DOHH2 (cell line): Measurements from ENCODE around the gene UBASH3A.

Experiments
- H3F3A ChIP-seq: fragments of 200-600 bp; sonication (generic), shearing (Covaris generic); 2 replicates; pipeline ENCODE4 v1.6.0; 2016; ENCODE audit warnings: antibody characterized with exemption, mild to moderate bottlenecking; ENCODE audit not compliant: control insufficient read depth, insufficient read depth
- H3K27ac ChIP-seq: fragments of 200-600 bp; sonication (generic); 2 replicates; pipeline ENCODE4 v1.5.1; 2014; ENCODE audit warnings: low read depth, mild to moderate bottlenecking, low read length, moderate library complexity
- H3K27me3 ChIP-seq: fragments of 200-600 bp; sonication (generic); 2 replicates; pipeline ENCODE4 v1.6.1; 2014; ENCODE audit warnings: mild to moderate bottlenecking, low read length, mixed read lengths; ENCODE audit not compliant: control insufficient read depth
- H3K36me3 ChIP-seq: fragments of 200-600 bp; sonication (generic); 2 replicates; pipeline ENCODE4 v1.6.1; 2014; ENCODE audit warnings: mild to moderate bottlenecking, low read length, moderate library complexity, mixed read lengths; ENCODE audit not compliant: control insufficient read depth
- H3K4me1 ChIP-seq: fragments of 200-600 bp; sonication (generic); 2 replicates; pipeline ENCODE4 v1.6.1; 2014; ENCODE audit warnings: mild to moderate bottlenecking, low read length, mixed read lengths; ENCODE audit not compliant: control insufficient read depth
- H3K4me2 ChIP-seq: fragments of 200-600 bp; sonication (generic); 2 replicates; pipeline ENCODE4 v1.6.0; 2014; ENCODE audit warnings: mild to moderate bottlenecking, low read length, moderate library complexity
- H3K4me3 ChIP-seq: fragments of 200-600 bp; sonication (generic); 2 replicates; pipeline ENCODE4 v1.5.1; 2014; ENCODE audit warnings: mild to moderate bottlenecking, low read length, mixed read lengths
- H3K79me2 ChIP-seq: fragments of 200-600 bp; sonication (generic); 2 replicates; pipeline ENCODE4 v1.6.1; 2014; ENCODE audit warnings: mild to moderate bottlenecking, low read length, mixed read lengths; ENCODE audit not compliant: control insufficient read depth
- H3K9me2 ChIP-seq: fragments of 200-600 bp; sonication (generic); replicated peaks from 2 replicates; pipeline ENCODE4 v1.6.1; 2014; ENCODE audit warnings: mild to moderate bottlenecking, low read length, mixed read lengths; ENCODE audit not compliant: control insufficient read depth
- H3K9me3 ChIP-seq: fragments of 200-600 bp; sonication (generic); 2 replicates; pipeline ENCODE4 v1.6.1; 2014; ENCODE audit warnings: antibody characterized with exemption, low read length, mixed read lengths; ENCODE audit not compliant: control insufficient read depth, insufficient read depth
- H4K20me1 ChIP-seq: fragments of 200-600 bp; sonication (generic); 2 replicates; pipeline ENCODE4 v1.6.0; 2014; ENCODE audit warnings: low read depth, mild to moderate bottlenecking, antibody characterized with exemption, low read length, moderate library complexity; ENCODE audit not compliant: control insufficient read depth, insufficient read depth
- EZH2phosphoT487 ChIP-seq: fragments of 200-600 bp; sonication (generic); IDR thresholded peaks from 2 replicates; pipeline ENCODE4 v1.6.1; 2017; ENCODE audit warnings: borderline replicate concordance, mild to moderate bottlenecking, antibody characterized with exemption, low read length, moderate library complexity, mixed read lengths
- TF ChIP-seq, protein P1 (sequence below): fragments of 200-600 bp; sonication (generic); IDR thresholded peaks from one replicate; pipeline ENCODE4 v1.5.1; 2014; ENCODE audit warnings: antibody characterized with exemption, mild to moderate bottlenecking, low read depth, low read length; ENCODE audit not compliant: poor library complexity, severe bottlenecking

Gene UBASH3A

DNA sequence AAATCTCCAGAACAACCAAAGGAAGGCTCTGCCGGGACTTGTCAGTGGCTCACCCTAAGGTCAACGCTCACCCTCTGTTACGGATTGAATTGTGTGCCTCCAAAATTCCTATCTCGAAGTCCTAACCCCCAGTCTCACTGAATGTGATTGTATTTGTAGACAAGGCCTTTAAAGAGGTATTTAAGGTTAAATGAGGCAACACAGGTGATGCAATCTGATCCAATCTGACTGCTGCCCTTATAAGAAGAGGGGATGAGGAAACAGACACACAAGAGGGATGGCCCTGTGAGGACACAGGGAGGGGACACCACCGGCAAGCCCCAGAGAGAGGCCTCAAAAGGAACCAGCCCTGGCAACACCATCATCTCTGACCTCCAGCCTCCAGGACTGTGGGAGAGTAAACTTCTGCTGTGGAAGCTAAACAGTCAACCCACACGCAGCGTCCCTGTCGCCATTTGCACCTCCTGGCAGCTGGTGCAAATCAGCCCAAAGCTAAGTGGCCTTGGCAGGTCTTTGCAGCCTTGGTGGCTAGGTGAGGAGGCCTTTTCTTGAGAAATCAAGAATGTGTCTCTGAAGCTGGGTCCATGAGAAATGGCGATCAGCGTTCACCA lies 24.2 kb downstream of the UBASH3A start:
- Histone ChIP-seq H3K9me2 (no peaks in the 10 kb centered on the region), H3F3A (no peaks in the 10 kb centered on the region), H3K4me1 (peaks cover 14% of the 10 kb centered on the region), H3K79me2 (no peaks in the 10 kb centered on the region), H3K27ac (no peak overlapping the region), H3K27me3 (peaks cover 40% of the 10 kb centered on the region), H4K20me1 (no peaks in the 10 kb centered on the region), H3K36me3 (no peaks in the 10 kb centered on the region), H3K4me2 (no peak overlapping the region), H3K4me3 (no peak overlapping the region), H3K9me3 (no peaks in the 10 kb centered on the region)
- no peak for TF ChIP-seq EZH2phosphoT487
- TF ChIP-seq, protein P1, sequence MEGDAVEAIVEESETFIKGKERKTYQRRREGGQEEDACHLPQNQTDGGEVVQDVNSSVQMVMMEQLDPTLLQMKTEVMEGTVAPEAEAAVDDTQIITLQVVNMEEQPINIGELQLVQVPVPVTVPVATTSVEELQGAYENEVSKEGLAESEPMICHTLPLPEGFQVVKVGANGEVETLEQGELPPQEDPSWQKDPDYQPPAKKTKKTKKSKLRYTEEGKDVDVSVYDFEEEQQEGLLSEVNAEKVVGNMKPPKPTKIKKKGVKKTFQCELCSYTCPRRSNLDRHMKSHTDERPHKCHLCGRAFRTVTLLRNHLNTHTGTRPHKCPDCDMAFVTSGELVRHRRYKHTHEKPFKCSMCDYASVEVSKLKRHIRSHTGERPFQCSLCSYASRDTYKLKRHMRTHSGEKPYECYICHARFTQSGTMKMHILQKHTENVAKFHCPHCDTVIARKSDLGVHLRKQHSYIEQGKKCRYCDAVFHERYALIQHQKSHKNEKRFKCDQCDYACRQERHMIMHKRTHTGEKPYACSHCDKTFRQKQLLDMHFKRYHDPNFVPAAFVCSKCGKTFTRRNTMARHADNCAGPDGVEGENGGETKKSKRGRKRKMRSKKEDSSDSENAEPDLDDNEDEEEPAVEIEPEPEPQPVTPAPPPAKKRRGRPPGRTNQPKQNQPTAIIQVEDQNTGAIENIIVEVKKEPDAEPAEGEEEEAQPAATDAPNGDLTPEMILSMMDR = no peak

DNA sequence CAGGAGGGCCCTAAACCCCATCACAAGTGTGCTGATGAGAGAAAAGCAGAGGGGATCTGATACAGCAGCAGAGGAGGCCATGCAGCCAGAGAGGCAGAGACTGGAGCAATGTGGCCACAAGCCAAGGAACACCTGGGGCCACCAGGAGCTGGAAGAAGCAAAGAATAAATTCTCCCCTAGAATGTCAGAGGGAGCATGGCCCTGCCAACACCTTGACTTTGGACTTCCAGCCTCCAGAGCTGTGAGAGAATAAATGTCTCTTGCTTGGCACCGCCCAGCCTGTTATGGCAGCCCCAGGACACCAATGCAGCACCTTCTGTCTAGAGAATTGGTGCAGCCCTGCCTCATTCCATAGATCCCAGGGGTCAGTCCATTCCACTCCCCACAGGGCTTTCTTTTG lies 25.3 kb downstream of the UBASH3A start:
- H3K36me3 ChIP-seq = no peaks in the 10 kb centered on the region
- H4K20me1 ChIP-seq = no peaks in the 10 kb centered on the region
- no peak overlapping the region for H3K4me2 ChIP-seq
- H3K27ac ChIP-seq = no peak overlapping the region
- no peak overlapping the region for H3K4me3 ChIP-seq
- H3K27me3 ChIP-seq = peaks cover 38% of the 10 kb centered on the region
- no peaks in the 10 kb centered on the region for H3K79me2 ChIP-seq
- H3K4me1 ChIP-seq = peaks cover 14% of the 10 kb centered on the region
- no peaks in the 10 kb centered on the region for H3K9me2 ChIP-seq
- TF ChIP-seq, protein P1 = no peak
- TF ChIP-seq EZH2phosphoT487 = no peak
- H3F3A ChIP-seq = no peaks in the 10 kb centered on the region
- no peaks in the 10 kb centered on the region for H3K9me3 ChIP-seq

DNA sequence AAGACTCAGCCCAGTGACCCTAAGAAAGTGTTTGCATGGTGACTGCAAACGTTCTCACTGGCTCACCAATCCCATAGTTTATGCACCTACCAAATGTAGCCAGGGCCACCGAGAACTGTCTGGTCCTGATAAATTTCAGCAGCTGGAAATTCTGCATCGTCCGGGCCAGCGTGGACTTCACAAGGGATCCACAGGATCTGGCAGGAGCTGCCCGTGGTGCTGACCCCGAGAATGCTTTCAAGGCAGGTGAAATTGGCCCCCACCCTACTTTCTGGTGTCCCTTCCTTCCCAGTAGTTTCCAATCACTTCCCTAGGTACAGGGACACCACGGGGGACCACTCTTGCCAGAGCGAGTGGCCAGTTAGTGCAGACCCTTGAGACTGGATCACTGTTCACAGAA lies 26.2 kb downstream of the UBASH3A start:
- Histone ChIP-seq H3F3A (no peaks in the 10 kb centered on the region), H3K4me2 (no peak overlapping the region), H3K9me3 (no peaks in the 10 kb centered on the region), H3K79me2 (no peaks in the 10 kb centered on the region), H4K20me1 (no peaks in the 10 kb centered on the region), H3K4me3 (no peak overlapping the region), H3K27me3 (peaks cover 33% of the 10 kb centered on the region), H3K27ac (no peak overlapping the region), H3K9me2 (no peaks in the 10 kb centered on the region), H3K36me3 (no peaks in the 10 kb centered on the region), H3K4me1 (peaks cover 11% of the 10 kb centered on the region)
- no peak for TF ChIP-seq EZH2phosphoT487
- TF ChIP-seq, protein P1 = no peak
